IMR-90 (cell line): ENCODE measurements around the gene EGF. TPM values are rescaled to one million over a fixed set of nuclear protein-coding genes. Genes with fewer than 3 reads are reported as not detected.

Experiments used
- ATAC-seq: fragments of 200-7000 bp; cut with Tn5 transposase; 2 replicates; pipeline ENCODE4 v1.9.1; 2020; ENCODE audit warnings: low read depth, mild to moderate bottlenecking, moderate library complexity
- BruUV-seq: library from RNA; stranded (reverse); fragments of 400-500 nt; replicated peaks from 2 replicates; lab custom pipeline; 2021; lab: Mats Ljungman, UMichigan
- CTCF ChIA-PET: fragments of 300-600 bp; formaldehyde crosslinking; extraction: SDS; loops from one replicate; lab custom pipeline; 2021; ENCODE audit warnings: antibody characterized with exemption; lab: Yijun Ruan, JAX
- POLR2A ChIA-PET: fragments of 300-600 bp; sonication (Branson Sonifier 250); formaldehyde crosslinking; loops from one replicate; lab custom pipeline; 2022; ENCODE audit warnings: antibody characterized with exemption; ENCODE audit not compliant: unreplicated experiment; lab: Charles Lee
- DNase-seq: peaks from one replicate; pipeline ENCODE4 v3.0.0; 2013
- H2AFZ ChIP-seq: replicated peaks from 2 replicates; pipeline ENCODE3; 2013; ENCODE audit warnings: low read length, mild to moderate bottlenecking; ENCODE audit not compliant: poor library complexity
- H2AK5ac ChIP-seq: 2 replicates; pipeline ENCODE4 v1.6.1; 2013; ENCODE audit warnings: low read depth, low read length, inconsistent platforms
- H2AK9ac ChIP-seq: replicated peaks from 2 replicates; pipeline ENCODE3; 2013; ENCODE audit warnings: mild to moderate bottlenecking, low read depth, low read length, moderate library complexity; ENCODE audit not compliant: poor library complexity
- H2BK120ac ChIP-seq: 2 replicates; pipeline ENCODE4 v1.6.1; 2013; ENCODE audit warnings: low read depth, low read length, inconsistent platforms
- H2BK15ac ChIP-seq: 3 replicates; pipeline ENCODE4 v1.6.1; 2013; ENCODE audit warnings: low read depth, low read length, inconsistent platforms
- H2BK20ac ChIP-seq: 2 replicates; pipeline ENCODE4 v1.6.1; 2013; ENCODE audit warnings: low read depth, mild to moderate bottlenecking, inconsistent platforms, low read length, moderate library complexity
- H2BK5ac ChIP-seq: 2 replicates; pipeline ENCODE4 v1.6.1; 2013; ENCODE audit warnings: mild to moderate bottlenecking, low read depth, low read length, inconsistent platforms; ENCODE audit not compliant: poor library complexity, severe bottlenecking
- H3K14ac ChIP-seq: replicated peaks from 2 replicates; pipeline ENCODE4 v1.6.1; 2013; ENCODE audit warnings: low read depth, low read length, inconsistent platforms
- H3K18ac ChIP-seq: 2 replicates; pipeline ENCODE4 v1.6.1; 2013; ENCODE audit warnings: low read depth, low read length, control low read depth
- H3K23ac ChIP-seq: 2 replicates; pipeline ENCODE4 v1.6.1; 2013; ENCODE audit warnings: low read depth, low read length, inconsistent platforms
- H3K27ac ChIP-seq: 2 replicates; pipeline ENCODE4 v1.5.1; 2013; ENCODE audit warnings: mild to moderate bottlenecking, control low read depth, low read length; ENCODE audit not compliant: insufficient read depth
- H3K27me3 ChIP-seq: 2 replicates; pipeline ENCODE4 v1.6.1; 2013; ENCODE audit warnings: low read length; ENCODE audit not compliant: control insufficient read depth, insufficient read depth
- H3K36me3 ChIP-seq: 2 replicates; pipeline ENCODE4 v1.6.1; 2013; ENCODE audit warnings: low read length, mixed read lengths; ENCODE audit not compliant: control insufficient read depth, insufficient read depth
- H3K4ac ChIP-seq: 2 replicates; pipeline ENCODE4 v1.6.1; 2013; ENCODE audit warnings: low read depth, low read length, inconsistent platforms
- H3K4me1 ChIP-seq: 2 replicates; pipeline ENCODE4 v1.6.1; 2013; ENCODE audit warnings: low read length, mixed read lengths; ENCODE audit not compliant: control insufficient read depth, insufficient read depth
- H3K4me2 ChIP-seq: 2 replicates; pipeline ENCODE4 v1.6.1; 2013; ENCODE audit warnings: low read depth, mild to moderate bottlenecking, control low read depth, low read length, moderate library complexity
- H3K4me3 ChIP-seq: 2 replicates; pipeline ENCODE4 v1.5.1; 2013; ENCODE audit warnings: low read depth, mild to moderate bottlenecking, control low read depth, low read length, moderate library complexity; ENCODE audit not compliant: insufficient read depth
- H3K56ac ChIP-seq: 2 replicates; pipeline ENCODE4 v1.6.1; 2013; ENCODE audit warnings: low read length, inconsistent platforms; ENCODE audit not compliant: insufficient read depth; ENCODE audit errors: extremely low read depth
- H3K79me1 ChIP-seq, 2 experiments: 2 replicates each; pipeline ENCODE4 v1.6.1; 2013; ENCODE audit warnings: low read length in 2 of 2, inconsistent platforms in 1 of 2, low read depth in 1 of 2
- H3K9ac ChIP-seq: 2 replicates; pipeline ENCODE4 v1.6.1; 2013; ENCODE audit warnings: low read depth, low read length, control low read depth
- H3K9me1 ChIP-seq: 2 replicates; pipeline ENCODE4 v1.6.1; 2013; ENCODE audit warnings: low read length, inconsistent platforms; ENCODE audit not compliant: insufficient read depth
- H3K9me3 ChIP-seq: 2 replicates; pipeline ENCODE4 v1.6.1; 2013; ENCODE audit warnings: low read length; ENCODE audit not compliant: control insufficient read depth, insufficient read depth
- H4K20me1 ChIP-seq: 2 replicates; pipeline ENCODE4 v1.6.1; 2013; ENCODE audit warnings: low read length, inconsistent platforms; ENCODE audit not compliant: insufficient read depth
- H4K5ac ChIP-seq: 2 replicates; pipeline ENCODE4 v1.6.1; 2013; ENCODE audit warnings: mild to moderate bottlenecking, low read depth, low read length, control low read depth
- H4K8ac ChIP-seq, 2 experiments: 2 replicates each; pipeline ENCODE4 v1.6.1; 2013; ENCODE audit warnings: low read depth in 2 of 2, low read length in 2 of 2, control low read depth in 1 of 2, inconsistent platforms in 1 of 2
- H4K91ac ChIP-seq: 2 replicates; pipeline ENCODE4 v1.6.1; 2013; ENCODE audit warnings: low read depth, low read length, inconsistent platforms; ENCODE audit not compliant: insufficient read depth
- BHLHE40 ChIP-seq: fragments of 150-350 bp; IDR thresholded peaks from 2 replicates; pipeline ENCODE4 v1.6.1; 2016; ENCODE audit warnings: mild to moderate bottlenecking, low read depth, low read length
- CEBPB ChIP-seq: IDR thresholded peaks from 2 replicates; pipeline ENCODE4 v1.6.1; 2012; ENCODE audit warnings: low read depth, low read length, improper control_type of control experiment
- MAFK ChIP-seq: IDR thresholded peaks from 2 replicates; pipeline ENCODE4 v1.6.1; 2012; ENCODE audit warnings: low read depth, low read length, improper control_type of control experiment
- MAZ ChIP-seq: IDR thresholded peaks from 2 replicates; pipeline ENCODE4 v1.6.1; 2012; ENCODE audit warnings: low read depth, mild to moderate bottlenecking, low read length, improper control_type of control experiment, moderate library complexity, borderline replicate concordance
- NFE2L2 ChIP-seq: fragments of 150-350 bp; IDR thresholded peaks from 2 replicates; pipeline ENCODE4 v1.6.1; 2016; ENCODE audit warnings: low read depth, mild to moderate bottlenecking, low read length
- POLR2A ChIP-seq: IDR thresholded peaks from 2 replicates; pipeline ENCODE4 v1.6.1; 2012; ENCODE audit warnings: mild to moderate bottlenecking, low read depth, low read length
- RCOR1 ChIP-seq: IDR thresholded peaks from 2 replicates; pipeline ENCODE4 v1.6.1; 2012; ENCODE audit warnings: mild to moderate bottlenecking, low read length, improper control_type of control experiment; ENCODE audit not compliant: insufficient replicate concordance
- RFX5 ChIP-seq: IDR thresholded peaks from 2 replicates; pipeline ENCODE4 v1.8.0; 2012; ENCODE audit warnings: low read depth, mild to moderate bottlenecking, low read length, moderate library complexity
- dilution Hi-C: fragments of 300-500 bp; cut with HindIII; formaldehyde crosslinking; loops from one replicate; pipeline ENCODE4 v1.14.3; 2018; ENCODE audit warnings: low sequenced_read_pairs; ENCODE audit not compliant: unreplicated experiment
- in situ Hi-C: fragments of 300-500 bp; cut with MboI; formaldehyde crosslinking; loops from 3 replicates; pipeline ENCODE4 v1.14.3; 2019; ENCODE audit warnings: low sequenced_read_pairs, inconsistent platforms, mixed read lengths
- intact Hi-C: fragments of 100-400 bp; cut with micrococcal nuclease; formaldehyde crosslinking; loops from 2 replicates; pipeline ENCODE4 v1.10.0; 2022
- polyA plus RNA-seq, 3 experiments: library from polyadenylated mRNA; depleted of rRNA; stranded (reverse); fragments of >200 nt; gene quantifications; 2 replicates each; pipeline ENCODE4 v1.2.3, GENCODE V29; 2012; ENCODE audit warnings: low replicate concordance in 1 of 3
- total RNA-seq: library from RNA; depleted of rRNA; stranded (reverse); fragments of >200 nt; gene quantifications from 2 replicates; pipeline ENCODE4 v1.2.3, GENCODE V29; 2012
- TF ChIP-seq, protein P1 (sequence below): conservative IDR thresholded peaks from 2 replicates; pipeline ENCODE4 v1.5.1; 2012; ENCODE audit warnings: mild to moderate bottlenecking, low read depth, low read length, improper control_type of control experiment

The EGF gene
- total and polyA plus RNA-seq, 2 of the 4 experiments (the other 2 are of a cell fraction) = 1.7 to 2.2 TPM

DNA sequence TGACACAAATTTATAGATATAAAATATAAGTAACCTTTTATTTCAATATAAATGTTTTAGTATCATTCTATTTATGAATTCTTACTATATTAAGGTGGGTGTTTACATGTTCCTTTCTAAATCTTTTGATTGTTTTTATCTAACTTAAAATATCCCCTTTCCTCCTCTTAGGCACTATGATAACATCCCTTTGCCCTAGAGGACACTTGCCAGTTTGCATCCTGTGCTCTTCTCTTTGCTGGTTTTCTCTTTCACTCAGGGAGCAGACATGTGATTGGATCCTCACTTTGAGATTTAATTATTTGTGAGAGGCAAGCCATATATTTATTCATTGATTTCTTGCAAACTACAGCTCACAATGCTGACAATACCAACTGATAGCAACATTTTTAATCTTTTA, 48.5 kb upstream of the EGF start:
- H3K36me3 ChIP-seq = no peaks in the 10 kb centered on the region
- ChIA-PET CTCF (no interaction called here), POLR2A (no interaction called here)
- no peak overlapping the region for H3K9ac ChIP-seq
- no peaks in the 10 kb centered on the region for H3K9me1 ChIP-seq
- intact Hi-C loops = no loop called here
- no peak overlapping the region for H4K91ac ChIP-seq
- H3K18ac ChIP-seq = no peak overlapping the region
- no peaks in the 10 kb centered on the region for H3K27me3 ChIP-seq
- no peak overlapping the region for H2AK5ac ChIP-seq
- in situ Hi-C loops = no loop called here
- H4K8ac ChIP-seq = no peak overlapping the region
- no peaks in the 10 kb centered on the region for H3K79me1 ChIP-seq
- no peak overlapping the region for H2AK9ac ChIP-seq
- no peak overlapping the region for H3K27ac ChIP-seq
- ATAC-seq (no peak), DNase-seq (no peak)
- no peak overlapping the region for H2BK5ac ChIP-seq
- no peak overlapping the region for H3K4me2 ChIP-seq
- H4K20me1 ChIP-seq = no peaks in the 10 kb centered on the region
- no peak overlapping the region for H3K23ac ChIP-seq
- no peaks in the 10 kb centered on the region for H3K4me1 ChIP-seq
- TF ChIP-seq CEBPB (no peak), NFE2L2 (no peak), POLR2A (no peak), MAZ (no peak), BHLHE40 (no peak), RCOR1 (no peak), RFX5 (no peak), MAFK (no peak)
- TF ChIP-seq, protein P1, sequence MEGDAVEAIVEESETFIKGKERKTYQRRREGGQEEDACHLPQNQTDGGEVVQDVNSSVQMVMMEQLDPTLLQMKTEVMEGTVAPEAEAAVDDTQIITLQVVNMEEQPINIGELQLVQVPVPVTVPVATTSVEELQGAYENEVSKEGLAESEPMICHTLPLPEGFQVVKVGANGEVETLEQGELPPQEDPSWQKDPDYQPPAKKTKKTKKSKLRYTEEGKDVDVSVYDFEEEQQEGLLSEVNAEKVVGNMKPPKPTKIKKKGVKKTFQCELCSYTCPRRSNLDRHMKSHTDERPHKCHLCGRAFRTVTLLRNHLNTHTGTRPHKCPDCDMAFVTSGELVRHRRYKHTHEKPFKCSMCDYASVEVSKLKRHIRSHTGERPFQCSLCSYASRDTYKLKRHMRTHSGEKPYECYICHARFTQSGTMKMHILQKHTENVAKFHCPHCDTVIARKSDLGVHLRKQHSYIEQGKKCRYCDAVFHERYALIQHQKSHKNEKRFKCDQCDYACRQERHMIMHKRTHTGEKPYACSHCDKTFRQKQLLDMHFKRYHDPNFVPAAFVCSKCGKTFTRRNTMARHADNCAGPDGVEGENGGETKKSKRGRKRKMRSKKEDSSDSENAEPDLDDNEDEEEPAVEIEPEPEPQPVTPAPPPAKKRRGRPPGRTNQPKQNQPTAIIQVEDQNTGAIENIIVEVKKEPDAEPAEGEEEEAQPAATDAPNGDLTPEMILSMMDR = no peak
- no peak overlapping the region for H3K56ac ChIP-seq
- H3K4me3 ChIP-seq = no peak overlapping the region
- H3K14ac ChIP-seq = no peak overlapping the region
- dilution Hi-C loops = no loop called here
- BruUV-seq = no TSS peak
- no peak overlapping the region for H2BK20ac ChIP-seq
- no peaks in the 10 kb centered on the region for H3K9me3 ChIP-seq
- H2BK120ac ChIP-seq = no peak overlapping the region
- H3K4ac ChIP-seq = no peak overlapping the region
- no peak overlapping the region for H4K5ac ChIP-seq
- H2BK15ac ChIP-seq = no peak overlapping the region
- no peak overlapping the region for H2AFZ ChIP-seq
